HepG2 (cell line): Measurements from ENCODE around the gene GNPAT. TPM values are rescaled to one million over a fixed set of nuclear protein-coding genes. Genes with fewer than 3 reads are reported as not detected.

ENCODE experiments used
- CSRNP1 ChIP-seq: sonication (generic); formaldehyde crosslinking; IDR thresholded peaks from 2 replicates; pipeline ENCODE4 v1.8.1; 2023; ENCODE audit warnings: mild to moderate bottlenecking, missing genetic modification reagents
- DRAP1 ChIP-seq: IDR thresholded peaks from 2 replicates; pipeline ENCODE4 v1.6.1; 2016; ENCODE audit warnings: missing genetic modification reagents, missing compliant biosample characterization
- ELF3 ChIP-seq: IDR thresholded peaks from 2 replicates; pipeline ENCODE4 v1.6.1; 2016; ENCODE audit warnings: missing genetic modification reagents, missing compliant biosample characterization
- GABPB1 ChIP-seq: IDR thresholded peaks from 2 replicates; pipeline ENCODE4 v1.6.1; 2016; ENCODE audit warnings: mild to moderate bottlenecking, missing genetic modification reagents, moderate library complexity, missing compliant biosample characterization
- HMG20A ChIP-seq: IDR thresholded peaks from 2 replicates; pipeline ENCODE4 v1.6.1; 2016; ENCODE audit warnings: borderline replicate concordance
- HOXA5 ChIP-seq: sonication (generic); formaldehyde crosslinking; IDR thresholded peaks from 2 replicates; pipeline ENCODE4 v1.4.0; 2020; ENCODE audit warnings: missing genetic modification reagents
- ISL2 ChIP-seq: sonication (generic); formaldehyde crosslinking; IDR thresholded peaks from 2 replicates; pipeline ENCODE4 v1.5.0; 2020; ENCODE audit warnings: missing genetic modification reagents
- PBX2 ChIP-seq: IDR thresholded peaks from 2 replicates; pipeline ENCODE4 v1.6.1; 2016; ENCODE audit warnings: control low read depth
- PRDM15 ChIP-seq: sonication (generic); formaldehyde crosslinking; IDR thresholded peaks from 2 replicates; pipeline ENCODE4 v1.4.0; 2020; ENCODE audit warnings: missing genetic modification reagents
- RBFOX2 ChIP-seq: fragments of 200-400 bp; formaldehyde crosslinking; IDR thresholded peaks from 2 replicates; pipeline ENCODE4 v1.6.1; 2017; ENCODE audit warnings: low read depth, mild to moderate bottlenecking, low read length
- REXO4 ChIP-seq: sonication (generic); formaldehyde crosslinking; IDR thresholded peaks from 2 replicates; pipeline ENCODE4 v1.8.0; 2022; ENCODE audit warnings: missing genetic modification reagents, mild to moderate bottlenecking, borderline replicate concordance
- SMAD1 ChIP-seq: sonication (generic); formaldehyde crosslinking; IDR thresholded peaks from 2 replicates; pipeline ENCODE4 v1.4.0; 2020; ENCODE audit warnings: missing genetic modification reagents, low read depth, mild to moderate bottlenecking, borderline replicate concordance
- TAF15 ChIP-seq: fragments of 200-400 bp; formaldehyde crosslinking; IDR thresholded peaks from one replicate; pipeline ENCODE4 v1.6.1; 2018; ENCODE audit warnings: mild to moderate bottlenecking, low read depth, low read length; ENCODE audit not compliant: poor library complexity, severe bottlenecking
- TEF ChIP-seq: sonication (generic); formaldehyde crosslinking; IDR thresholded peaks from 2 replicates; pipeline ENCODE4 v1.5.0; 2020; ENCODE audit warnings: missing genetic modification reagents
- TMF1 ChIP-seq: sonication (generic); formaldehyde crosslinking; IDR thresholded peaks from 2 replicates; pipeline ENCODE4 v1.8.1; 2022; ENCODE audit warnings: low read depth, missing genetic modification reagents
- ZEB1 ChIP-seq: IDR thresholded peaks from 2 replicates; pipeline ENCODE4 v1.6.1; 2012; ENCODE audit warnings: mild to moderate bottlenecking, low read depth, inconsistent platforms; ENCODE audit not compliant: insufficient replicate concordance
- ZFP41 ChIP-seq: sonication (generic); formaldehyde crosslinking; IDR thresholded peaks from 2 replicates; pipeline ENCODE4 v1.4.0; 2020; ENCODE audit warnings: mild to moderate bottlenecking, missing genetic modification reagents, borderline replicate concordance
- ZNF30 ChIP-seq: sonication (generic); formaldehyde crosslinking; IDR thresholded peaks from 2 replicates; pipeline ENCODE4 v1.5.0; 2020; ENCODE audit warnings: mild to moderate bottlenecking, missing genetic modification reagents
- ZNF317 ChIP-seq: sonication (generic); formaldehyde crosslinking; IDR thresholded peaks from 2 replicates; pipeline ENCODE4 v1.5.0; 2020; ENCODE audit warnings: mild to moderate bottlenecking, missing genetic modification reagents
- ZNF496 ChIP-seq: sonication (generic); formaldehyde crosslinking; IDR thresholded peaks from 2 replicates; pipeline ENCODE4 v1.8.1; 2023; ENCODE audit warnings: mild to moderate bottlenecking, moderate library complexity, missing genetic modification reagents; ENCODE audit not compliant: insufficient replicate concordance
- ZNF530 ChIP-seq: sonication (generic); formaldehyde crosslinking; IDR thresholded peaks from 2 replicates; pipeline ENCODE4 v1.5.0; 2020; ENCODE audit warnings: low read depth, mild to moderate bottlenecking, missing genetic modification reagents
- ZNF562 ChIP-seq: sonication (generic); formaldehyde crosslinking; IDR thresholded peaks from 2 replicates; pipeline ENCODE4 v1.8.0; 2022; ENCODE audit warnings: missing genetic modification reagents, borderline replicate concordance
- ZNF691 ChIP-seq: sonication (generic); formaldehyde crosslinking; IDR thresholded peaks from 2 replicates; pipeline ENCODE4 v1.4.0; 2020; ENCODE audit warnings: missing genetic modification reagents, low read depth, mild to moderate bottlenecking, borderline replicate concordance
- polyA plus RNA-seq, 8 experiments: library from polyadenylated mRNA; depleted of rRNA in 3 of 8; stranded (reverse) in 7 of 8; unstranded in 1 of 8; fragments of >200 nt; fragmentation: Illumina TruSeq in 4 of 8; extraction: Trizol in 4 of 8; gene quantifications; 2 replicates each; pipeline versions ENCODE4 v1.2.1 to v1.2.3, GENCODE V29; 2011 to 2016; ENCODE audit warnings: low read depth in 4 of 8, missing spikeins in 1 of 8, mixed read lengths in 1 of 8; ENCODE audit not compliant: insufficient read depth in 1 of 8
- total RNA-seq, 5 experiments: library from RNA; depleted of rRNA; stranded (reverse); fragments of >200 nt; fragmentation: Illumina TruSeq; extraction: Trizol; gene quantifications; 2 replicates each; pipeline ENCODE4 v1.2.3, GENCODE V29; 2016; ENCODE audit warnings: low read depth in 1 of 5

The GNPAT gene
- total and polyA plus RNA-seq, 2 of the 13 experiments (the other 11 are each of a cell fraction or from before 2014, with no cell fraction given) = 58.3 to 114 TPM

- TF ChIP-seq ZNF562 (no peak), DRAP1 (no peak), SMAD1 (CRISPR knock-in tag) (no peak), ZEB1 (peak; percentile 36), ELF3 (peak; percentile 82; the same call in 1 of the 2 replicates), GABPB1 (CRISPR knock-in tag) (no peak), ISL2 (CRISPR knock-in tag) (peak; percentile 81), TAF15 (no peak), ZNF317 (CRISPR knock-in tag) (no peak), HOXA5 (0 out of 2 replicates have a peak, but pooled peaks have one; percentile 49), ZFP41 (CRISPR knock-in tag) (no peak), ZNF30 (no peak), ZNF496 (CRISPR knock-in tag) (no peak), ZNF691 (CRISPR knock-in tag) (no peak), CSRNP1 (CRISPR knock-in tag) (no peak), TEF (CRISPR knock-in tag) (no peak), ZNF530 (CRISPR knock-in tag) (no peak), PBX2 (CRISPR knock-in tag) (no peak), HMG20A (CRISPR knock-in tag) (peak; percentile 69; the same call in 1 of the 2 replicates), TMF1 (CRISPR knock-in tag) (no peak), REXO4 (no peak), RBFOX2 (no peak), PRDM15 (no peak)
Observed at GRCh38 chr1:231236208-231236591, 4.8 kb upstream of the GNPAT start (continued).
